SK-N-MC (cell line): ENCODE data around the gene AAMP.

ENCODE experiments used
- EZH2 ChIP-seq: fragments of 200-600 bp; sonication (generic); IDR thresholded peaks from one replicate; pipeline ENCODE4 v1.6.1; 2017; ENCODE audit warnings: antibody characterized with exemption
- FOXP2 ChIP-seq: optimal IDR thresholded peaks from 2 replicates; pipeline ENCODE3; 2011; ENCODE audit warnings: mild to moderate bottlenecking, moderate library complexity; ENCODE audit not compliant: insufficient read depth; ENCODE audit errors: extremely low read length, control extremely low read depth
- POLR2AphosphoS5 ChIP-seq: IDR thresholded peaks from 2 replicates; pipeline ENCODE4 v1.6.1; 2012; ENCODE audit warnings: mild to moderate bottlenecking, low read depth, low read length, borderline replicate concordance

- TF ChIP-seq POLR2AphosphoS5 = no peak
- TF ChIP-seq EZH2 = no peak
- no peak for TF ChIP-seq FOXP2
These were observed 35.4 kb upstream of the AAMP start for GRCh38 chr2:218305383-218305782.
